Neural cell (in vitro differentiated cells): ENCODE measurements around the gene HDDC3.

ENCODE experiments used
- CTCF ChIP-seq: fragments of 450-650 bp; IDR thresholded peaks from 2 replicates; pipeline ENCODE4 v1.5.1; 2014; ENCODE audit warnings: antibody characterized with exemption, mild to moderate bottlenecking, moderate library complexity; ENCODE audit not compliant: poor library complexity, severe bottlenecking
- EZH2 ChIP-seq: fragments of 200-600, 300-800 bp; shearing (Covaris generic), sonication (generic); IDR thresholded peaks from 2 replicates; pipeline ENCODE4 v1.6.1; 2014; ENCODE audit warnings: antibody characterized with exemption, low read length, borderline replicate concordance, mild to moderate bottlenecking; ENCODE audit not compliant: insufficient read depth, poor library complexity, severe bottlenecking
- POLR2AphosphoS5 ChIP-seq: IDR thresholded peaks from 2 replicates; pipeline ENCODE4 v1.6.1; 2012
- REST ChIP-seq: IDR thresholded peaks from 2 replicates; pipeline ENCODE4 v1.6.1; 2012; ENCODE audit warnings: borderline replicate concordance
- SMC3 ChIP-seq: fragments of 450-650 bp; conservative IDR thresholded peaks from 2 replicates; pipeline ENCODE4 v1.6.1; 2014; ENCODE audit warnings: antibody characterized with exemption, mild to moderate bottlenecking, moderate library complexity; ENCODE audit not compliant: poor library complexity

- TF ChIP-seq POLR2AphosphoS5 (no peak), EZH2 (no peak), CTCF (no peak), SMC3 (no peak), REST (no peak)
Observed at GRCh38 chr15:90891346-90891949, 40.9 kb downstream of the HDDC3 start.
